ENCODE data around the gene PCP2. TPM values are rescaled to one million over a fixed set of nuclear protein-coding genes. Genes with fewer than 3 reads are reported as not detected.
A peak's percentile ranks its signal among the peaks of the same experiment; 100 is the strongest.

PCP2 gene
- total RNA-seq, 1 donor = not detected

GRCh38 chr19:7636317-7636690 lies 2.8 kb upstream of the PCP2 start:
- peaks cover 9% of the 10 kb centered on the region for H3K27me3 ChIP-seq (ENCODE audit: insufficient read depth, low read length)
- no peaks in the 10 kb centered on the region for H3K36me3 ChIP-seq (ENCODE audit: insufficient read depth, low read length)
- H2AFZ ChIP-seq (ENCODE audit: low read length) = no peak overlapping the region
- H3K9me3 ChIP-seq (ENCODE audit: low read depth, low read length) = no peaks in the 10 kb centered on the region
- no peak overlapping the region for H3K4me3 ChIP-seq (ENCODE audit: insufficient read depth, low read length)
- no peaks in the 10 kb centered on the region for H3K4me1 ChIP-seq (ENCODE audit: insufficient read depth, low read length)
- no peak overlapping the region for H3K27ac ChIP-seq (ENCODE audit: low read depth, low read length)
- no peak for DNase-seq (ENCODE audit: insufficient read length, low spot score, missing footprints)
- peaks cover 4% of the 10 kb centered on the region for H3K79me2 ChIP-seq (ENCODE audit: insufficient read depth, low read length)
- no peak overlapping the region for H3K4me2 ChIP-seq (ENCODE audit: insufficient read depth, low read length)
- H4K20me1 ChIP-seq (ENCODE audit: insufficient read depth, low read length) = no peaks in the 10 kb centered on the region
- no peak for TF ChIP-seq CTCF (IDR thresholded peaks at IDR 0.05; ENCODE audit: extremely low read depth, low read depth, low read length)

- Histone ChIP-seq H2AFZ (ENCODE audit: low read length) (no peak overlapping the region), H3K9me3 (ENCODE audit: low read depth, low read length) (no peaks in the 10 kb centered on the region), H3K27ac (ENCODE audit: low read depth, low read length) (no peak overlapping the region), H3K36me3 (ENCODE audit: insufficient read depth, low read length) (no peaks in the 10 kb centered on the region), H3K4me1 (ENCODE audit: insufficient read depth, low read length) (peaks cover under 1% of the 10 kb centered on the region), H3K4me2 (ENCODE audit: insufficient read depth, low read length) (no peak overlapping the region), H4K20me1 (ENCODE audit: insufficient read depth, low read length) (no peaks in the 10 kb centered on the region), H3K4me3 (ENCODE audit: insufficient read depth, low read length) (no peak overlapping the region), H3K79me2 (ENCODE audit: insufficient read depth, low read length) (peaks cover 8% of the 10 kb centered on the region), H3K27me3 (ENCODE audit: insufficient read depth, low read length) (peaks cover 9% of the 10 kb centered on the region)
- DNase-seq (ENCODE audit: insufficient read length, low spot score, missing footprints) = peak; percentile 85
- no peak for TF ChIP-seq CTCF (IDR thresholded peaks at IDR 0.05; ENCODE audit: extremely low read depth, low read depth, low read length)
Measured at GRCh38 chr19:7635670-7636069, 2.2 kb upstream of the PCP2 start.

GRCh38 chr19:7632340-7633203 lies 947 bp downstream of the PCP2 start:
- no peak for TF ChIP-seq CTCF (IDR thresholded peaks at IDR 0.05; ENCODE audit: extremely low read depth, low read depth, low read length)
- Histone ChIP-seq H3K4me2 (ENCODE audit: insufficient read depth, low read length) (no peak overlapping the region), H3K79me2 (ENCODE audit: insufficient read depth, low read length) (peaks cover 37% of the 10 kb centered on the region), H4K20me1 (ENCODE audit: insufficient read depth, low read length) (peaks cover 10% of the 10 kb centered on the region), H3K36me3 (ENCODE audit: insufficient read depth, low read length) (no peaks in the 10 kb centered on the region), H3K4me3 (ENCODE audit: insufficient read depth, low read length) (no peak overlapping the region), H2AFZ (ENCODE audit: low read length) (no peak overlapping the region), H3K9me3 (ENCODE audit: low read depth, low read length) (no peaks in the 10 kb centered on the region), H3K4me1 (ENCODE audit: insufficient read depth, low read length) (peaks cover 16% of the 10 kb centered on the region), H3K27me3 (ENCODE audit: insufficient read depth, low read length) (peaks cover 9% of the 10 kb centered on the region), H3K27ac (ENCODE audit: low read depth, low read length) (no peak overlapping the region)
- peak; percentile 79 for DNase-seq (ENCODE audit: insufficient read length, low spot score, missing footprints)

- peaks cover 16% of the 10 kb centered on the region for H3K4me1 ChIP-seq (ENCODE audit: insufficient read depth, low read length)
- peaks cover 10% of the 10 kb centered on the region for H4K20me1 ChIP-seq (ENCODE audit: insufficient read depth, low read length)
- H3K9me3 ChIP-seq (ENCODE audit: low read depth, low read length) = no peaks in the 10 kb centered on the region
- TF ChIP-seq CTCF (IDR thresholded peaks at IDR 0.05; ENCODE audit: extremely low read depth, low read depth, low read length) = no peak
- H3K27ac ChIP-seq (ENCODE audit: low read depth, low read length) = no peak overlapping the region
- H2AFZ ChIP-seq (ENCODE audit: low read length) = no peak overlapping the region
- peaks cover 7% of the 10 kb centered on the region for H3K27me3 ChIP-seq (ENCODE audit: insufficient read depth, low read length)
- H3K79me2 ChIP-seq (ENCODE audit: insufficient read depth, low read length) = peaks cover 47% of the 10 kb centered on the region
- no peak for DNase-seq (ENCODE audit: insufficient read length, low spot score, missing footprints)
- no peak overlapping the region for H3K4me2 ChIP-seq (ENCODE audit: insufficient read depth, low read length)
- no peak overlapping the region for H3K4me3 ChIP-seq (ENCODE audit: insufficient read depth, low read length)
- no peaks in the 10 kb centered on the region for H3K36me3 ChIP-seq (ENCODE audit: insufficient read depth, low read length)
Measured at GRCh38 chr19:7631577-7631976, 1.9 kb downstream of the PCP2 start.

All from osteoblast (primary cell).